Measurements from ENCODE around the gene EDC4. TPM values are rescaled to one million over a fixed set of nuclear protein-coding genes. Genes with fewer than 3 reads are reported as not detected.

Gene EDC4
- total and polyA plus RNA-seq, 9 of the 15 experiments (the other 6 are each of a cell fraction or from before 2014, with no cell fraction given): 1.1 to 131 (median 74.0) TPM

- TF ChIP-seq KAT7 (CRISPR knock-in tag; IDR thresholded peaks at IDR 0.05; ENCODE audit: borderline replicate concordance): no peak; the same call in 1 of the 2 replicates
- peak; percentile 69; the same call in 1 of the 2 replicates for TF ChIP-seq NKRF (IDR thresholded peaks at IDR 0.05; ENCODE audit: borderline replicate concordance)
- TF ChIP-seq TGIF2 (CRISPR knock-in tag; IDR thresholded peaks at IDR 0.05): no peak
- TF ChIP-seq NR3C1 (CRISPR knock-in tag; IDR thresholded peaks at IDR 0.05): peak; percentile 90; the same call in 1 of the 2 replicates
- TF ChIP-seq ZBTB49 (CRISPR knock-in tag; IDR thresholded peaks at IDR 0.05; ENCODE audit: borderline replicate concordance): no peak
- no peak for TF ChIP-seq POLR3A (IDR thresholded peaks at IDR 0.05; ENCODE audit: borderline replicate concordance, extremely low read depth, insufficient read depth, insufficient read length)
- TF ChIP-seq CHD4 (IDR thresholded peaks at IDR 0.05; ENCODE audit: insufficient read depth, insufficient replicate concordance, low read depth, low read length, poor library complexity, severe bottlenecking): no peak
- TF ChIP-seq ZSCAN32 (CRISPR knock-in tag; IDR thresholded peaks at IDR 0.05): no peak
- TF ChIP-seq RBFOX2 (IDR thresholded peaks at IDR 0.05; ENCODE audit: low read depth, low read length): peak; percentile 86
- no peak for TF ChIP-seq FOXJ3 (CRISPR knock-in tag; IDR thresholded peaks at IDR 0.05)
- TF ChIP-seq ZNF239 (CRISPR knock-in tag; IDR thresholded peaks at IDR 0.05): no peak
- TF ChIP-seq KLF1 (tag; IDR thresholded peaks at IDR 0.05): no peak
- TF ChIP-seq TCF3 (CRISPR knock-in tag; IDR thresholded peaks at IDR 0.05): peak; percentile 19; the same call in 1 of the 2 replicates
- TF ChIP-seq SAP30 (IDR thresholded peaks at IDR 0.05; ENCODE audit: borderline replicate concordance, insufficient read depth, low read depth, low read length, poor library complexity, severe bottlenecking): peak; percentile 73
- TF ChIP-seq FOXP1 (CRISPR knock-in tag; IDR thresholded peaks at IDR 0.05): peak; percentile 83
- no peak for TF ChIP-seq ZNF717 (CRISPR knock-in tag; IDR thresholded peaks at IDR 0.05)
- TF ChIP-seq BACH1 (tag; IDR thresholded peaks at IDR 0.05): no peak; the same call in 1 of the 2 replicates
- TF ChIP-seq CBX1 (IDR thresholded peaks at IDR 0.05; ENCODE audit: low read depth): peak; percentile 53; the same call in 1 of the 2 replicates
- no peak for TF ChIP-seq ZNF121 (CRISPR knock-in tag; conservative IDR thresholded peaks at IDR 0.05)
- no peak for TF ChIP-seq POU5F1 (IDR thresholded peaks at IDR 0.05; ENCODE audit: borderline replicate concordance, low read depth, low read length, partially characterized antibody)
- no peak for TF ChIP-seq ZNF778 (CRISPR knock-in tag; IDR thresholded peaks at IDR 0.05)
- TF ChIP-seq ZNF586 (CRISPR knock-in tag; conservative IDR thresholded peaks at IDR 0.05): no peak
- TF ChIP-seq CBX3 (IDR thresholded peaks at IDR 0.05; ENCODE audit: borderline replicate concordance in 1 of 2, low read length in 2 of 2): no peak
- TF ChIP-seq MEIS2 (IDR thresholded peaks at IDR 0.05; ENCODE audit: partially characterized antibody): peak; percentile 68
- TF ChIP-seq ZC3H8 (IDR thresholded peaks at IDR 0.05): no peak
Measured at GRCh38 chr16:67892899-67893742, 20.3 kb downstream of the EDC4 start, which contains the start of gene PSKH1 (continued).
